Smooth muscle cell (in vitro differentiated cells): Measurements from ENCODE around the gene EXOC3. TPM values are rescaled to one million over a fixed set of nuclear protein-coding genes. Genes with fewer than 3 reads are reported as not detected.

Source experiments
- DNase-seq: peaks from one replicate; lab custom pipeline; 2025; ENCODE audit not compliant: unreplicated experiment; lab: John Stamatoyannopoulos, UW
- H2AFZ ChIP-seq: fragments of 200-600 bp; sonication (generic); 2 replicates; pipeline ENCODE4 v1.6.0; 2016; ENCODE audit warnings: antibody characterized with exemption, low read depth, mild to moderate bottlenecking
- H3F3A ChIP-seq: fragments of 200-600 bp; sonication (generic); 2 replicates; pipeline ENCODE4 v1.6.0; 2017; ENCODE audit warnings: antibody characterized with exemption, low read depth
- H3K27ac ChIP-seq: fragments of 200-600 bp; sonication (generic); 2 replicates; pipeline ENCODE4 v1.5.1; 2016; ENCODE audit warnings: low read depth, mild to moderate bottlenecking
- H3K27me3 ChIP-seq: fragments of 200-600 bp; sonication (generic); 2 replicates; pipeline ENCODE4 v1.6.1; 2016; ENCODE audit warnings: low read depth, mild to moderate bottlenecking
- H3K36me3 ChIP-seq: fragments of 200-600 bp; sonication (generic); 2 replicates; pipeline ENCODE4 v1.5.1; 2016; ENCODE audit warnings: low read depth
- H3K4me1 ChIP-seq: fragments of 200-600 bp; sonication (generic); 2 replicates; pipeline ENCODE4 v1.5.1; 2016; ENCODE audit warnings: low read depth
- H3K4me2 ChIP-seq: fragments of 200-600 bp; sonication (generic); 2 replicates; pipeline ENCODE4 v1.6.0; 2016; ENCODE audit warnings: mild to moderate bottlenecking
- H3K4me3 ChIP-seq: fragments of 200-600 bp; sonication (generic); 2 replicates; pipeline ENCODE4 v1.5.1; 2016; ENCODE audit warnings: mild to moderate bottlenecking
- H3K79me2 ChIP-seq: fragments of 200-600 bp; sonication (generic); 2 replicates; pipeline ENCODE4 v1.6.0; 2016; ENCODE audit warnings: low read depth, mild to moderate bottlenecking
- H3K9ac ChIP-seq: fragments of 200-600 bp; sonication (generic); 2 replicates; pipeline ENCODE4 v1.6.0; 2016; ENCODE audit warnings: low read depth
- H3K9me3 ChIP-seq: fragments of 200-600 bp; sonication (generic); replicated peaks from 2 replicates; pipeline ENCODE4 v1.5.1; 2016; ENCODE audit warnings: low read depth
- H4K20me1 ChIP-seq: fragments of 200-600 bp; sonication (generic); 2 replicates; pipeline ENCODE4 v1.6.0; 2016; ENCODE audit warnings: low read depth
- CTCF ChIP-seq: fragments of 200-600 bp; sonication (generic); IDR thresholded peaks from 2 replicates; pipeline ENCODE4 v1.5.1; 2017; ENCODE audit warnings: borderline replicate concordance, mild to moderate bottlenecking, antibody characterized with exemption; ENCODE audit not compliant: insufficient read depth, poor library complexity, severe bottlenecking
- WGBS: methylation state at CpG from one replicate; pipeline ENCODE4 v1.1.7; 2016; ENCODE audit warnings: low lambda C conversion rate; 5-methylcytosine and 5-hydroxymethylcytosine counted together
- polyA plus RNA-seq: library from polyadenylated mRNA; unstranded; fragments of >200 nt; fragmentation: Nextera tagmentation; extraction: Ambion mirVana; gene quantifications from 2 replicates; pipeline ENCODE4 v1.2.1, GENCODE V29; 2016
- total RNA-seq: library from RNA; depleted of rRNA; stranded (reverse); fragments of >200 nt; gene quantifications from 2 replicates; pipeline ENCODE4 v1.2.3, GENCODE V29; 2014

Gene EXOC3
- total and polyA plus RNA-seq, 2 experiments from 2014 or later, result 23.6 to 30.5 TPM

- no peaks in the 10 kb centered on the region for H3K79me2 ChIP-seq
- H2AFZ ChIP-seq, result no peak overlapping the region
- H3K9me3 ChIP-seq, result no peaks in the 10 kb centered on the region
- H3K36me3 ChIP-seq, result no peaks in the 10 kb centered on the region
- no peak for DNase-seq
- H4K20me1 ChIP-seq, result no peaks in the 10 kb centered on the region
- no peak overlapping the region for H3K9ac ChIP-seq
- no peak overlapping the region for H3K4me2 ChIP-seq
- 93% methylated on average over 21 of the region's 23 CpGs for WGBS
- no peak for TF ChIP-seq CTCF
- H3K27ac ChIP-seq, result no peak overlapping the region
- H3K4me1 ChIP-seq, result no peaks in the 10 kb centered on the region
- peaks cover 29% of the 10 kb centered on the region for H3K27me3 ChIP-seq
- H3K4me3 ChIP-seq, result no peak overlapping the region
- H3F3A ChIP-seq, result no peaks in the 10 kb centered on the region
These were observed 58.8 kb downstream of the EXOC3 start for GRCh38 chr5:501831-502184.

- DNase-seq, result no peak
- Histone ChIP-seq H3K36me3 (no peaks in the 10 kb centered on the region), H2AFZ (no peak overlapping the region), H3K4me3 (no peak overlapping the region), H4K20me1 (no peaks in the 10 kb centered on the region), H3K4me2 (no peak overlapping the region), H3K9ac (no peak overlapping the region), H3K27me3 (peaks cover 22% of the 10 kb centered on the region), H3K27ac (no peak overlapping the region), H3K4me1 (no peaks in the 10 kb centered on the region), H3K79me2 (no peaks in the 10 kb centered on the region), H3K9me3 (no peaks in the 10 kb centered on the region), H3F3A (no peaks in the 10 kb centered on the region)
- no peak for TF ChIP-seq CTCF
- WGBS, result 81% methylated on average over 36 of the region's 36 CpGs
These were observed 59.5 kb downstream of the EXOC3 start for GRCh38 chr5:502325-503079.

- Histone ChIP-seq H3K27ac (no peak overlapping the region), H4K20me1 (no peaks in the 10 kb centered on the region), H3F3A (no peaks in the 10 kb centered on the region), H3K4me1 (no peaks in the 10 kb centered on the region), H2AFZ (no peak overlapping the region), H3K9ac (no peak overlapping the region), H3K9me3 (no peaks in the 10 kb centered on the region), H3K4me3 (no peak overlapping the region), H3K27me3 (peaks cover 8% of the 10 kb centered on the region), H3K79me2 (no peaks in the 10 kb centered on the region), H3K4me2 (no peak overlapping the region), H3K36me3 (no peaks in the 10 kb centered on the region)
- 84% methylated on average over 23 of the region's 33 CpGs for WGBS
- no peak for DNase-seq
- no peak for TF ChIP-seq CTCF
These were observed 61.6 kb downstream of the EXOC3 start for GRCh38 chr5:504326-505154.
